Activated CD4-positive, alpha-beta memory T cell treated with anti-CD3 and anti-CD28 coated beads for 36 hours (primary cell): ENCODE results near the gene ERBB4. TPM values are rescaled to one million over a fixed set of nuclear protein-coding genes. Genes with fewer than 3 reads are reported as not detected.
"Not testable (repeated sequence)": the region's sequence is repeated elsewhere in the genome, so short reads cannot be mapped to it uniquely, and the experiment has no call there.

Experiments used
- CTCF ChIA-PET: fragments of 350-600 bp; sonication (Branson Sonifier 250); formaldehyde crosslinking; loops from one replicate; lab custom pipeline; 2021; ENCODE audit warnings: antibody characterized with exemption, inconsistent platforms; lab: Charles Lee
- POLR2A ChIA-PET: fragments of 350-600 bp; sonication (Branson Sonifier 250); formaldehyde crosslinking; loops from one replicate; lab custom pipeline; 2021; ENCODE audit warnings: antibody characterized with exemption; lab: Charles Lee
- DNase-seq: peaks from one replicate; pipeline ENCODE4 v3.0.0-alpha.2; 2020
- H3K27ac Mint-ChIP-seq: one replicate; pipeline ENCODE4 v1.8.0; 2021; ENCODE audit warnings: mixed read lengths
- H3K27me3 Mint-ChIP-seq: one replicate; pipeline ENCODE4 v1.8.0; 2021; ENCODE audit warnings: mixed read lengths
- H3K36me3 Mint-ChIP-seq: one replicate; pipeline ENCODE4 v1.8.0; 2021; ENCODE audit warnings: mixed read lengths
- H3K4me1 Mint-ChIP-seq: one replicate; pipeline ENCODE4 v1.8.0; 2021; ENCODE audit warnings: low read depth, mixed read lengths
- H3K4me3 Mint-ChIP-seq: one replicate; pipeline ENCODE4 v1.8.0; 2021; ENCODE audit warnings: mild to moderate bottlenecking, mixed read lengths
- H3K9me3 Mint-ChIP-seq: one replicate; pipeline ENCODE4 v1.8.0; 2021; ENCODE audit warnings: mixed read lengths
- intact Hi-C: fragments of 100-400 bp; cut with micrococcal nuclease; formaldehyde crosslinking; loops from one replicate; pipeline ENCODE4 v1.15.1; 2023
- total RNA-seq, 2 experiments: library from RNA; stranded (reverse); gene quantifications; one replicate each; pipeline ENCODE4 v1.2.3, GENCODE V29; 2021

ERBB4 gene
- total RNA-seq, 2 experiments from 2014 or later: not detected

GRCh38 chr2:212254339-212254738, 284.3 kb downstream of the ERBB4 start:
- H3K9me3 Mint-ChIP-seq: no peaks in the 10 kb centered on the region
- no peaks in the 10 kb centered on the region for H3K27me3 Mint-ChIP-seq
- POLR2A ChIA-PET: no interaction called here
- CTCF ChIA-PET: no interaction called here
- no peaks in the 10 kb centered on the region for H3K4me1 Mint-ChIP-seq
- intact Hi-C loops: no loop called here
- DNase-seq: no peak
- H3K4me3 Mint-ChIP-seq: no peak overlapping the region
- no peaks in the 10 kb centered on the region for H3K36me3 Mint-ChIP-seq
- no peak overlapping the region for H3K27ac Mint-ChIP-seq

GRCh38 chr2:212249451-212249850, 289.2 kb downstream of the ERBB4 start:
- Mint-ChIP-seq H3K27me3 (no peaks in the 10 kb centered on the region), H3K4me3 (no peak overlapping the region), H3K27ac (no peak overlapping the region), H3K4me1 (no peaks in the 10 kb centered on the region), H3K9me3 (no peaks in the 10 kb centered on the region), H3K36me3 (no peaks in the 10 kb centered on the region)
- intact Hi-C loops: no loop called here
- POLR2A ChIA-PET: no interaction called here
- CTCF ChIA-PET: no interaction called here
- DNase-seq: no peak

GRCh38 chr2:212245880-212246279, 292.7 kb downstream of the ERBB4 start:
- CTCF ChIA-PET: no interaction called here
- no peaks in the 10 kb centered on the region for H3K27me3 Mint-ChIP-seq
- POLR2A ChIA-PET: no interaction called here
- H3K36me3 Mint-ChIP-seq: no peaks in the 10 kb centered on the region
- no peaks in the 10 kb centered on the region for H3K4me1 Mint-ChIP-seq
- intact Hi-C loops: no loop called here
- no peak overlapping the region for H3K27ac Mint-ChIP-seq
- no peak for DNase-seq
- no peaks in the 10 kb centered on the region for H3K9me3 Mint-ChIP-seq
- no peak overlapping the region for H3K4me3 Mint-ChIP-seq

- H3K4me3 Mint-ChIP-seq: no peak overlapping the region
- no peak for DNase-seq
- H3K36me3 Mint-ChIP-seq: no peaks in the 10 kb centered on the region
- CTCF ChIA-PET: no interaction called here
- POLR2A ChIA-PET: no interaction called here
- intact Hi-C loops: no loop called here
- H3K27ac Mint-ChIP-seq: no peak overlapping the region
- peaks cover 2% of the 10 kb centered on the region for H3K9me3 Mint-ChIP-seq
- no peaks in the 10 kb centered on the region for H3K27me3 Mint-ChIP-seq
- H3K4me1 Mint-ChIP-seq: no peaks in the 10 kb centered on the region
Measured at GRCh38 chr2:212242724-212243123, 295.9 kb downstream of the ERBB4 start.

GRCh38 chr2:212238152-212238551, 300.4 kb downstream of the ERBB4 start:
- H3K27ac Mint-ChIP-seq, H3K36me3 Mint-ChIP-seq, POLR2A ChIA-PET, intact Hi-C loops, CTCF ChIA-PET, H3K27me3 Mint-ChIP-seq, H3K4me3 Mint-ChIP-seq, H3K4me1 Mint-ChIP-seq, H3K9me3 Mint-ChIP-seq, DNase-seq: not testable (repeated sequence)

- Mint-ChIP-seq H3K9me3 (peaks cover 9% of the 10 kb centered on the region), H3K27me3 (no peaks in the 10 kb centered on the region), H3K4me1 (no peaks in the 10 kb centered on the region), H3K27ac (no peak overlapping the region), H3K4me3 (no peak overlapping the region), H3K36me3 (no peaks in the 10 kb centered on the region)
- no peak for DNase-seq
- CTCF ChIA-PET: no interaction called here
- intact Hi-C loops: no loop called here
- POLR2A ChIA-PET: no interaction called here
Measured at GRCh38 chr2:212237350-212238095, 301.1 kb downstream of the ERBB4 start.

- peaks cover 6% of the 10 kb centered on the region for H3K9me3 Mint-ChIP-seq
- H3K4me3 Mint-ChIP-seq: no peak overlapping the region
- no peaks in the 10 kb centered on the region for H3K4me1 Mint-ChIP-seq
- no peak for DNase-seq
- intact Hi-C loops: no loop called here
- CTCF ChIA-PET: no interaction called here
- H3K27ac Mint-ChIP-seq: no peak overlapping the region
- no peaks in the 10 kb centered on the region for H3K27me3 Mint-ChIP-seq
- no peaks in the 10 kb centered on the region for H3K36me3 Mint-ChIP-seq
- POLR2A ChIA-PET: no interaction called here
Measured at GRCh38 chr2:212228743-212229171, 309.8 kb downstream of the ERBB4 start.

- Mint-ChIP-seq H3K27ac (no peak overlapping the region), H3K36me3 (no peaks in the 10 kb centered on the region), H3K4me3 (no peak overlapping the region), H3K4me1 (no peaks in the 10 kb centered on the region), H3K9me3 (peaks cover 6% of the 10 kb centered on the region), H3K27me3 (no peaks in the 10 kb centered on the region)
- POLR2A ChIA-PET: no interaction called here
- DNase-seq: no peak
- intact Hi-C loops: no loop called here
- CTCF ChIA-PET: no interaction called here
Measured at GRCh38 chr2:212227755-212228154, 310.8 kb downstream of the ERBB4 start.

GRCh38 chr2:212226114-212226513, 312.5 kb downstream of the ERBB4 start:
- H3K27me3 Mint-ChIP-seq: no peaks in the 10 kb centered on the region
- no peak for DNase-seq
- H3K4me3 Mint-ChIP-seq: no peak overlapping the region
- H3K27ac Mint-ChIP-seq: no peak overlapping the region
- H3K36me3 Mint-ChIP-seq: no peaks in the 10 kb centered on the region
- intact Hi-C loops: no loop called here
- H3K9me3 Mint-ChIP-seq: peaks cover 6% of the 10 kb centered on the region
- POLR2A ChIA-PET: no interaction called here
- CTCF ChIA-PET: no interaction called here
- H3K4me1 Mint-ChIP-seq: no peaks in the 10 kb centered on the region

GRCh38 chr2:212223696-212224095, 314.9 kb downstream of the ERBB4 start:
- Mint-ChIP-seq H3K4me3 (no peak overlapping the region), H3K9me3 (no peaks in the 10 kb centered on the region), H3K4me1 (no peaks in the 10 kb centered on the region), H3K27me3 (no peaks in the 10 kb centered on the region), H3K27ac (no peak overlapping the region), H3K36me3 (no peaks in the 10 kb centered on the region)
- intact Hi-C loops: no loop called here
- ChIA-PET POLR2A (no interaction called here), CTCF (no interaction called here)
- no peak for DNase-seq

- no peaks in the 10 kb centered on the region for H3K36me3 Mint-ChIP-seq
- H3K9me3 Mint-ChIP-seq: peaks cover 2% of the 10 kb centered on the region
- intact Hi-C loops: no loop called here
- H3K4me3 Mint-ChIP-seq: no peak overlapping the region
- no peak overlapping the region for H3K27ac Mint-ChIP-seq
- no peaks in the 10 kb centered on the region for H3K27me3 Mint-ChIP-seq
- H3K4me1 Mint-ChIP-seq: no peaks in the 10 kb centered on the region
- ChIA-PET POLR2A (no interaction called here), CTCF (interaction anchor here (0.7 kb wide), 1 partner anchor 590 kb away, joined by 3 read pairs; no protein-coding TSS in a partner anchor)
- DNase-seq: no peak
Measured at GRCh38 chr2:212213191-212213590, 325.4 kb downstream of the ERBB4 start.

GRCh38 chr2:212208467-212208866, 330.1 kb downstream of the ERBB4 start:
- no peak for DNase-seq
- no peaks in the 10 kb centered on the region for H3K4me1 Mint-ChIP-seq
- POLR2A ChIA-PET: no interaction called here
- no peak overlapping the region for H3K27ac Mint-ChIP-seq
- peaks cover 2% of the 10 kb centered on the region for H3K9me3 Mint-ChIP-seq
- no peak overlapping the region for H3K4me3 Mint-ChIP-seq
- H3K27me3 Mint-ChIP-seq: no peaks in the 10 kb centered on the region
- CTCF ChIA-PET: no interaction called here
- H3K36me3 Mint-ChIP-seq: no peaks in the 10 kb centered on the region
- intact Hi-C loops: no loop called here

- no peak for DNase-seq
- H3K9me3 Mint-ChIP-seq: no peaks in the 10 kb centered on the region
- H3K36me3 Mint-ChIP-seq: no peaks in the 10 kb centered on the region
- ChIA-PET POLR2A (no interaction called here), CTCF (no interaction called here)
- intact Hi-C loops: no loop called here
- no peak overlapping the region for H3K4me3 Mint-ChIP-seq
- H3K4me1 Mint-ChIP-seq: no peaks in the 10 kb centered on the region
- no peak overlapping the region for H3K27ac Mint-ChIP-seq
- H3K27me3 Mint-ChIP-seq: no peaks in the 10 kb centered on the region
Measured at GRCh38 chr2:212197776-212198175, 340.8 kb downstream of the ERBB4 start.
